ENCODE results near the gene TMED4.
A peak's percentile ranks its signal among the peaks of the same experiment; 100 is the strongest.

Gene TMED4

GRCh38 chr7:44540592-44541027 lies 41.4 kb downstream of the TMED4 start:
- DNase-seq (ENCODE audit: low read depth, low spot score): no peak

DNA sequence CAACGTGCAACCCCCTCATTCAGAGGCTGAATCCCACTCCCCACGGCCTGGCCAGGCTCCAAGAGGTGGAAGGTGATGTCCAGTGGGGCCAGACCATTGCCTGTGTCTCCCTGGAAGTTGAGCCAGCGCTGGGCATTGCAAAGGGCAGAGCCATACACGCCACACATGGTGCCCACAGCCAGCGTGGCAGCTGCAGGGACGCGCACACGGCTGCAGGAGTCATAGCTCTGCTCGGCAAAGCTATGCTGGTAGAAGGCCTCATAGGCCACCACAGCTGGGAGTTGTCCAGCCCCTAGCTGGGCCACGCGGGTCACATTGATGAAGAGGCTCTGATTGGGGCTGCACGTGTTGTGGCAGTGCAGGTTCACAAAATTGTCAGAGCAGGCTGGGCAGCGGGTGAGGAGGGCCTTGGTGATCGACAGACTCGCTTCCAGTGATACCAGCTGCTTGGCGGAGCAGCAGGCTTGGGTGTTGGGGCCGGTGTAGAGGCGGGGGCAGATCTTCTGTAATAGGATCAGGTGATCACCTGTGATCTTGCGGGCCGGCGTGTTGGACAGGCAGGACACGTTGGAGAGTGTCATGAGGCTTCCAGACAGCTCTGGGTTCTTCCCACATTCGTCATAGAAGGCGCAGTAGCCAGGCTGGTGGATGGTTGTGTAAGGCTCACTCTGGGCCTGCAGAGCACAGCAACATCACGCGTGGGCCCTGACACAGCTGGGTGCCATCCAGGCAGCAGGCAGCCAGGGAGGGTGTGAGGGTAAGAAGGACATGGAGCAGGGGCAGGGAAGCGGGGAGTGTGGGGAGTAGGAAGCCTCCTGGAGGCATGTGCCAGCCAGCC lies 42.1 kb downstream of the TMED4 start:
- DNase-seq (ENCODE audit: low read depth, low spot score): no peak

- no peak for DNase-seq (ENCODE audit: low read depth, low spot score)
These were observed 43.0 kb downstream of the TMED4 start for GRCh38 chr7:44538798-44539668.

- no peak for DNase-seq (ENCODE audit: low read depth, low spot score)
These were observed 43.8 kb downstream of the TMED4 start for GRCh38 chr7:44538093-44538797.

DNA sequence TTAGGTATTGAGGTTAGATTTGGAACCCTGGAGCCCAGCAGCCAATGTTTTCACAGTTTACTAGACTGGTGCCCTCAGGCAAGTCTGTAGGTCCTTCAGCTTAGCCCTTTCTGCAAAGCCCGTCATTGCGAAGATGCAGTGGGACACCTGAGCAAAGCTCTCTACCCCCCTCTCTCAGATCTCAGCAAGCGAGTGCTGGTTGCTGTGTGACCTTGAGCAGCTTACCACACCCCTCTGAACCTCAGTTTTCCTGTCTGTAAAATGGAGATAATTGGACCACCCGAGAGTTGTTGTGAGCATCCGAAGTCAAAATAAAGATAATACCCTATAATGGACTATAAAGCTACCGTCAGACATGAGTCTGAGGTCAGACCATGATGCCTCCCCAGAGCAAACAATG lies 44.6 kb downstream of the TMED4 start:
- DNase-seq (ENCODE audit: low read depth, low spot score): no peak

GRCh38 chr7:44536090-44536489 lies 45.9 kb downstream of the TMED4 start:
- DNase-seq (ENCODE audit: low read depth, low spot score): no peak

- no peak for DNase-seq (ENCODE audit: low read depth, low spot score)
These were observed 46.5 kb downstream of the TMED4 start for GRCh38 chr7:44535348-44536064.

- peak; percentile 71 for DNase-seq (ENCODE audit: low read depth, low spot score)
These were observed 47.5 kb downstream of the TMED4 start for GRCh38 chr7:44534501-44534900.

DNA sequence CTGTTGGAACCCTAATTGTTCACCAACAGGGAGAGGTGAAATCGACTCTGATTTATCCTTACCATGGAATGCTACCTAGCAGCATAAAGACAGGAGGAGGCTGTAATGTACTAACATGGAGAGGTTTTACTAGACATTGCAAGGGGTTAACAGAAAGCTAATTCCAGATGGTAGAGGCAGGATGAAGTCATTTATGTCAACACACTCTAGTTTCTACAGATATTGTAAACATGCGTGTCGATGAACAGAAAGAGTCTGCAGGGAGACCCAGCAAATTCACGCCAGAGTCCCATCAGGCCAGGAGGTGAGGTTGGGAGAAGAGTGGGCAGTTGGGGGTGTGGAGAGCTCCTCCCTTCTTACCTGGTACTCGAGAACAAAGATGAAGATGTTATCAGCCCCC lies 47.9 kb downstream of the TMED4 start:
- no peak for DNase-seq (ENCODE audit: low read depth, low spot score)

DNA sequence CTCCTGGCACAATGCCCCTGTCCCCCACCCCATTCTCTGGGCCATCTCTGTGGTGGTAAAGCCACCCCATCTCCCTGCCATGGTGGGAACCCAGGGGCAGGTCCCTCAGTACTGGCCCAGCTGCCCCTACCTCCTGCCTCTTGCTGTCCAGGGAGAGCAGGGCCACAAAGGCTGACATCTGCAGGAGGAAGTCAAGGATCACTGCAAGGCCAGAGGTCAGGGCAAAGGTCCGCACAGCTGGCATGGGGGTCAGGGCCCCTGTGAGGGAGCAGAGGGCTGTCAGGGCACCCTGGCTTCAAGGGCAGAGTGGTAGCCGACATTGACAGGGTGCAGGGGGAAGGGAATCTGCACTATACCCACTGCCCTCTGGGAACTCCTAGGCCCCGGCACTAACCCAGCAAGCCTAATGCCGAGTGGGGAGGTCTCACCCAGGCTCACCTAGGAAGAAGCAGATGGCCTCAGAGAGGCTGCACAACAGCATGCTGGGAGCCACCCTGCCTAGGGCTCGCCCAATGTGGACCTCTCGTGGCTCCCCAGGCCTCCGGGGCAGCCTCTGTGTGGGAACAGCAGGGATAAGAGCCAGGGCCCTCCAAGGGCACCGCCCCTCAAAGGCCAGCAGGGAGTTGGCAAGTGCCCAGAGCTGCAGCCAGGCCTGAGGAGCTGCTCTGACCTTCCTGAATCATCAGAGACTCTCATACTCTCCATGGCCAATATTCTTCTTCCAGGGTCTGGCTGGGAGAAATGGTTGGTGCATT lies 48.6 kb downstream of the TMED4 start:
- DNase-seq (ENCODE audit: low read depth, low spot score): no peak

- DNase-seq (ENCODE audit: low read depth, low spot score): no peak
These were observed 50.3 kb downstream of the TMED4 start for GRCh38 chr7:44531421-44532380.

DNA sequence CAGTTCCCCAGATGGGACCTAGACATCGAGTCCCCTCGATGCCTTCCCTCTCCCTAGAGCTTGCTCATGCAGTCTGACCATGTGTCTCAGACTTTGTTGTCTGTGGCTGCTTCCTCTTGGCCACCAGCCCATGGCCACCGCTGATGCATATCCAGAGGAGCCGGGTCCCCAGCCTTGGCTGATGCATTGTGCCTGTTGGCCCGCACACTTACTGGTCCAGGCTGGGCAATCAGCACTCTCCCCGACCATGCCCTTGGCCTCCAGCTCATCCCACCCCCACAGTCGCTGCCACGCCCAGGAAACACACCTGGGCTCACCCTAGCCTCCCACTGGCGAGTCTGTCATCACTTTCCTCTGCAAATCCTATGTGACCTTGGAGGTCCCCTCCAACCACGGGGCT lies 51.0 kb downstream of the TMED4 start:
- no peak for DNase-seq (ENCODE audit: low read depth, low spot score)
